NCI-H187 (cell line): ENCODE data around the gene CST1.
"Not testable (repeated sequence)": the region's sequence is repeated elsewhere in the genome, so short reads cannot be mapped to it uniquely, and the experiment has no call there.

ENCODE experiments used
- DNase-seq, 2 experiments: peaks; one replicate each; lab custom pipeline; 2025; lab: John Stamatoyannopoulos, UW

CST1 gene

GRCh38 chr20:23750786-23751185, at the start of gene CST1:
TSS of gene CST1 (minus strand) at chr20:23750935. CDS start at chr20:23750866, 69 bp downstream.
- DNase-seq: not testable (repeated sequence)

- DNase-seq: not testable (repeated sequence)
Observed at GRCh38 chr20:23799216-23799847, 48.6 kb upstream of the CST1 start.

GRCh38 chr20:23795526-23795925, 44.8 kb upstream of the CST1 start:
- DNase-seq: no peak

GRCh38 chr20:23794841-23795240, 44.1 kb upstream of the CST1 start:
- no peak for DNase-seq

- no peak for DNase-seq
Observed at GRCh38 chr20:23794065-23794464, 43.3 kb upstream of the CST1 start.

- DNase-seq: no peak
Observed at GRCh38 chr20:23783447-23783846, 32.7 kb upstream of the CST1 start.

- DNase-seq: no peak
Observed at GRCh38 chr20:23782366-23782983, 31.7 kb upstream of the CST1 start.

GRCh38 chr20:23778676-23779075, 27.9 kb upstream of the CST1 start:
- DNase-seq: not testable (repeated sequence)

GRCh38 chr20:23777380-23777779, 26.6 kb upstream of the CST1 start:
- DNase-seq: not testable (repeated sequence)

- DNase-seq: no peak
Observed at GRCh38 chr20:23776067-23776771, 25.5 kb upstream of the CST1 start.

- DNase-seq: no peak
Observed at GRCh38 chr20:23774081-23774480, 23.3 kb upstream of the CST1 start.

GRCh38 chr20:23773579-23773978, 22.8 kb upstream of the CST1 start:
- no peak for DNase-seq

GRCh38 chr20:23773127-23773526, 22.4 kb upstream of the CST1 start:
- DNase-seq: no peak

- no peak for DNase-seq
Observed at GRCh38 chr20:23772074-23772473, 21.3 kb upstream of the CST1 start.

GRCh38 chr20:23770384-23770783, 19.6 kb upstream of the CST1 start:
- DNase-seq: no peak

GRCh38 chr20:23768520-23768919, 17.8 kb upstream of the CST1 start:
- not testable (repeated sequence) for DNase-seq

- no peak for DNase-seq
Observed at GRCh38 chr20:23766531-23766930, 15.8 kb upstream of the CST1 start.

GRCh38 chr20:23765578-23765977, 14.8 kb upstream of the CST1 start:
- no peak for DNase-seq

- DNase-seq: not testable (repeated sequence)
Observed at GRCh38 chr20:23764630-23765029, 13.9 kb upstream of the CST1 start.

GRCh38 chr20:23763345-23763744, 12.6 kb upstream of the CST1 start:
- no peak for DNase-seq

- no peak for DNase-seq
Observed at GRCh38 chr20:23759306-23759940, 8.7 kb upstream of the CST1 start.

GRCh38 chr20:23756792-23757191, 6.1 kb upstream of the CST1 start:
- peak in 1 of 2 experiments; percentile 29 for DNase-seq

GRCh38 chr20:23755131-23755611, 4.4 kb upstream of the CST1 start:
- DNase-seq: not testable (repeated sequence)
